Omental fat pad (tissue), 4 donors: ENCODE data around the gene DHX32. TPM values are rescaled to one million over a fixed set of nuclear protein-coding genes. Genes with fewer than 3 reads are reported as not detected.

Experiments
- ATAC-seq: fragments of 150-250 bp; one replicate; pipeline ENCODE4 v1.9.1; 2016; ENCODE audit warnings: mild to moderate bottlenecking, moderate library complexity; ENCODE audit not compliant: low FRiP score
- DNase-seq: peaks from one replicate; pipeline ENCODE4 v3.0.0-alpha.2; 2019; ENCODE audit warnings: low spot score
- total RNA-seq, 4 donors: library from RNA; depleted of rRNA; stranded (reverse); fragments of >200 nt; gene quantifications; one replicate each; pipeline ENCODE4 v1.1.0, GENCODE V29; 2016
- TF ChIP-seq, protein P1 (sequence below), 3 donors: fragments of 450-650 bp; IDR thresholded peaks; one replicate each; pipeline ENCODE4 v1.5.1; 2016 to 2017; ENCODE audit warnings: antibody characterized with exemption in 3 of 3, mild to moderate bottlenecking in 3 of 3, moderate library complexity in 2 of 3

Gene DHX32
- total RNA-seq, 4 donors from 2014 or later: 16.7 to 27.4 (median 21.4) TPM

- ATAC-seq (no peak), DNase-seq (no peak)
- TF ChIP-seq, protein P1, sequence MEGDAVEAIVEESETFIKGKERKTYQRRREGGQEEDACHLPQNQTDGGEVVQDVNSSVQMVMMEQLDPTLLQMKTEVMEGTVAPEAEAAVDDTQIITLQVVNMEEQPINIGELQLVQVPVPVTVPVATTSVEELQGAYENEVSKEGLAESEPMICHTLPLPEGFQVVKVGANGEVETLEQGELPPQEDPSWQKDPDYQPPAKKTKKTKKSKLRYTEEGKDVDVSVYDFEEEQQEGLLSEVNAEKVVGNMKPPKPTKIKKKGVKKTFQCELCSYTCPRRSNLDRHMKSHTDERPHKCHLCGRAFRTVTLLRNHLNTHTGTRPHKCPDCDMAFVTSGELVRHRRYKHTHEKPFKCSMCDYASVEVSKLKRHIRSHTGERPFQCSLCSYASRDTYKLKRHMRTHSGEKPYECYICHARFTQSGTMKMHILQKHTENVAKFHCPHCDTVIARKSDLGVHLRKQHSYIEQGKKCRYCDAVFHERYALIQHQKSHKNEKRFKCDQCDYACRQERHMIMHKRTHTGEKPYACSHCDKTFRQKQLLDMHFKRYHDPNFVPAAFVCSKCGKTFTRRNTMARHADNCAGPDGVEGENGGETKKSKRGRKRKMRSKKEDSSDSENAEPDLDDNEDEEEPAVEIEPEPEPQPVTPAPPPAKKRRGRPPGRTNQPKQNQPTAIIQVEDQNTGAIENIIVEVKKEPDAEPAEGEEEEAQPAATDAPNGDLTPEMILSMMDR (IDR thresholded peaks at IDR 0.05): no peak
Observed at GRCh38 chr10:125799451-125800182, 81.5 kb downstream of the DHX32 start.

GRCh38 chr10:125797994-125798662, 83.0 kb downstream of the DHX32 start:
- TF ChIP-seq, protein P1 (IDR thresholded peaks at IDR 0.05): no peak
- ATAC-seq (no peak), DNase-seq (no peak)

DNA sequence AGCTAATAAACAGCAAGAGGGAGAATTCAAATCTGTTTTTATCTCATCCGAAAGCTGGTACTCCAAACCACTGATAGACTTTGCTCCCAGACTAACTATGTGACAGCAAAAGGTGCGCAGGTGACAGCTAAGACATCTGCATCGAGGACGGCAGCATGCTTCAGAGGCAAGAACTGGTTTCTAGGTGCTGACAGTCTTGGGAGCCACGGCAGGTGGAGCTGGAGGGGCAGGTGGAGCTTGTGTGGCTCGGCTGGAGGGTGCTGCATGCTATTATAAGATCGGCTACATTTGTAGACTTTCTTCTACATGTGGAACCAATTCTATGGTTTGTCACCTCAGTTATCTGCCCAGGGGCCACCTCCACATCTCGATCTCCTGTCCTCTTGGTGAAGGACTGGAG, 83.7 kb downstream of the DHX32 start:
- TF ChIP-seq, protein P1 (IDR thresholded peaks at IDR 0.05): no peak
- ATAC-seq (no peak), DNase-seq (no peak)

DNA sequence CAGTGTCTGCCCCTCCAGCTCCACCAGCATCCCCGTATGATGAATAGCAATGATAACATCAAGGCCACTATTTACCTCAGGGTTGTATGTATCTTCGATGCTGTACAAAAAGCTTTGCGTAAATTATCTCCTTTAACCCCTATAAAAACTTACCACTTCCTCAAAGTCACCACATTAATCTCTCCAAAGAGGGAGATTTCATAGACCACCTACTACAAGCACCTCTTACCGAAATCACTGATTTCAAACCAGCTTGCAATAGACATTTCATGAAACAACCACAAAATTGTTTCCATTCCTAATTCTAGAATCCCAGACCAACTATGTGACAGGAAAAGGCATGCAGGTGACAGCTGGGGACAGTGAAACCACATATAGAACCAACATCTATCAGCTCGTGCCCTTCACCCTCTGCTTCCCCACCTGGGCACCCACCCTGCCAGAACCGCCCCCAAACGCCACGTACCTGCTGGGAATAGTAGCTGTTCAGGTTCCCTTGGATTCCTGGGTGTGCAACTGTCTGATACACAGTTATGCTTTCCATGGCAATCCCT, 85.4 kb downstream of the DHX32 start:
- TF ChIP-seq, protein P1 (IDR thresholded peaks at IDR 0.05): no peak
- ATAC-seq (no peak), DNase-seq (no peak)

- DNase-seq (no peak), ATAC-seq (no peak)
- TF ChIP-seq, protein P1 (IDR thresholded peaks at IDR 0.05): no peak
Observed at GRCh38 chr10:125795128-125795527, 86.0 kb downstream of the DHX32 start.

GRCh38 chr10:125792342-125793300, 88.5 kb downstream of the DHX32 start:
- DNase-seq (no peak), ATAC-seq (no peak)
- TF ChIP-seq, protein P1 (IDR thresholded peaks at IDR 0.05): no peak
